ENCODE results near the gene MALRD1.

DNA sequence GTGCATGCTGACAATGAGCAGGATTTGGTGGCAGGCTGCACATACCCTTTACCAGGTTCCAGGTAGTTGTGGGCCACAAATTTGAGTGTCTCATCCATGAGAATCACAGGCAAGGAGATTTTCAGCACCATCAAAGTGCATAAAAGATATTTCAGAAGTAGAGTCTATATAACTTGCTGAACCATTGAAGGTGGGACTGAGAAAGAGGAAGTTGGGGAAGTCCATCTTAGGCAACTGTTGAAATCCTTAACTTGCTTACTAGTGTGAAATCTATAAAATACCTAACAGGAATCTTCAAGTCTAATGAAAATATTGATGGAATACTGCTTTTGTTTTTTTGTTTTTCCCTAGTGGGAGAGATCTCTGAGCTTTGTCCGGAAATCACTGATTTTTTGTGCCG, 442.6 kb downstream of the MALRD1 start:
- no peak for TF ChIP-seq POLR2A (IDR thresholded peaks at IDR 0.05)
- TF ChIP-seq, protein P1, sequence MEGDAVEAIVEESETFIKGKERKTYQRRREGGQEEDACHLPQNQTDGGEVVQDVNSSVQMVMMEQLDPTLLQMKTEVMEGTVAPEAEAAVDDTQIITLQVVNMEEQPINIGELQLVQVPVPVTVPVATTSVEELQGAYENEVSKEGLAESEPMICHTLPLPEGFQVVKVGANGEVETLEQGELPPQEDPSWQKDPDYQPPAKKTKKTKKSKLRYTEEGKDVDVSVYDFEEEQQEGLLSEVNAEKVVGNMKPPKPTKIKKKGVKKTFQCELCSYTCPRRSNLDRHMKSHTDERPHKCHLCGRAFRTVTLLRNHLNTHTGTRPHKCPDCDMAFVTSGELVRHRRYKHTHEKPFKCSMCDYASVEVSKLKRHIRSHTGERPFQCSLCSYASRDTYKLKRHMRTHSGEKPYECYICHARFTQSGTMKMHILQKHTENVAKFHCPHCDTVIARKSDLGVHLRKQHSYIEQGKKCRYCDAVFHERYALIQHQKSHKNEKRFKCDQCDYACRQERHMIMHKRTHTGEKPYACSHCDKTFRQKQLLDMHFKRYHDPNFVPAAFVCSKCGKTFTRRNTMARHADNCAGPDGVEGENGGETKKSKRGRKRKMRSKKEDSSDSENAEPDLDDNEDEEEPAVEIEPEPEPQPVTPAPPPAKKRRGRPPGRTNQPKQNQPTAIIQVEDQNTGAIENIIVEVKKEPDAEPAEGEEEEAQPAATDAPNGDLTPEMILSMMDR (IDR thresholded peaks at IDR 0.05) = no peak

Measured in uterus (tissue), 2 donors.